ENCODE measurements around the gene RBM26.
"Not testable (repeated sequence)": the region's sequence is repeated elsewhere in the genome, so short reads cannot be mapped to it uniquely, and the experiment has no call there.

Gene RBM26

DNA sequence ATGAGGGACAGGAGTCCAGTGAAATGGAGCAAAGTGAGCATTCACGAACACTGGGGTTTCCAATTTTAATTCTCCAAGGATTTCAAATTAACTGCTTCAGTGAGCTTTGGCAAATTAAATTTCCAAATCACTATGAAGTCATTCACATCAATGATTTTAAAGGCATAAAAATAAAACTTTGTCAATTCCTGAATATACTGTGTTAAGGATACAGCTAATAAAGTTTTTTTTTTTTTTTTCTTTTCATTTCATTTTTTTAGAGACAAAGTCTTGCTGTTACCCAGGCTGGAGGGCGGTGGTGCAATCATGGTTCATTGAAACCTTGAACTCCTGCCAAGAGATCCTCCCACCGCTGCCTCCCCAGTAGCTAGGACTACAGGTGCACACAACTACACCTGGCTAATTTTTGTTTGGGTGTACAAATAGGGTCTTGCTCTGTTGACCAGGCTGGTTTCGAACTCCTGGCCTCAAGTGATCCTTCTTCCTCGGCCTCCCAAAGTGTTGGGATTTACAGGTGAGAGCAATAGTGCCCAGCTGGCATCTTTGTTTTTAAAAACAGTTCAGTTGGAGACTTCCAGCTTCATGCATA, 21.9 kb downstream of the RBM26 start:
- no peak for DNase-seq

DNA sequence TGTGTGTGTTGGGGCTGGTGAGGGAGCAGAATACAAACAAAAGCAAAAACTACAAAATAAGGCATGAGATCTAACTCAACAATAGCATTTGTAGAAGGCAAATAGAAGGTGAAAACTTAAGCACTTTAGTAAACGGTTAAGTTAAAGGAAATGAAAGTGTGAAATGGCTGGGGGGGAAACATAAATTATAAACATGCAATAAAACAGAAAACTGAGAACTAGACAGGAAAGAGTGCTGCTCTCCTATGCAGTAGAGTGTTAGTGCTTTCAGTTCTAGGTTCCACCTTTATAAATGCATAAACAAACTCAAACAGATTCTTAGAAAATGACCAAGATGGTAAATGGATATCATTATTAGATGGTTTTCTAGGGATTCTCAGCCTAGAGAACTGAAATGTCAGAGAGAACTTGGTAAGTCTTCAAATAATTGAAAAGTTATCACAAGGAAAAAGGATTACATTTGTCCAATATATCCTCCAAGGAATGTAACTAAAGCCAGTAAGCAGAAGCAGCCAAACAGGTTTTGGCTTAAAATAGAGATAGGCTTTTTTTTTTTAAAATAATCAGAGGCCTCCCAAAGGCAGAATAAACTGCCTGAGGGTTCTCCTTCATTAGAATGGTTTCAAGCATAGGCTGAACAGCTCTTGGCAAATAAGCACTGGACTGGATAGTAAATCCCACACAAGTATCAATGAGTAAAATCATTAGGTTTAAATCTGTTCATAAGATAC, 23.3 kb downstream of the RBM26 start:
- no peak for DNase-seq

GRCh38 chr13:79380997-79381396, 25.1 kb downstream of the RBM26 start:
- DNase-seq, result no peak

DNA sequence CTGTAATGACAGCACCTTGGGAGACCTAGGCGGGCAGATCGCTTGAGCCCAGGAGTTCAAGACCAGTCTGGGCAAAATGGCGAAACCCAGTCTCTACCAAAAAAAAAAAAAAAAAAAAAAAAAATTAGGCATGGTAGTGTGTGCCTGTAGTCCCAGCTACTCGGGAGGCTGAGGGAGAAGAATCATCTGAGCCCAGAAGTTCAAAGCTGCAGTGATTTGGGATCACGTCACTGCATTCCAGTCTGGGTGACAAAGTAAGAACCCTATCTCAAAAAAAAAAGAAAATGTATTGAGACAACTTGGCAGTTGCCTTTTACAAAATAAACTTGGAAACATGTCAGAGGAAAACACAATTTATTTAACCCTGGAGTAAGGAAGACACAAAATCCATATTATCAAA, 26.8 kb downstream of the RBM26 start:
- DNase-seq, result no peak

GRCh38 chr13:79376843-79377242, 29.2 kb downstream of the RBM26 start:
- no peak for DNase-seq

- no peak for DNase-seq
Measured at GRCh38 chr13:79374578-79374977, 31.5 kb downstream of the RBM26 start.

DNA sequence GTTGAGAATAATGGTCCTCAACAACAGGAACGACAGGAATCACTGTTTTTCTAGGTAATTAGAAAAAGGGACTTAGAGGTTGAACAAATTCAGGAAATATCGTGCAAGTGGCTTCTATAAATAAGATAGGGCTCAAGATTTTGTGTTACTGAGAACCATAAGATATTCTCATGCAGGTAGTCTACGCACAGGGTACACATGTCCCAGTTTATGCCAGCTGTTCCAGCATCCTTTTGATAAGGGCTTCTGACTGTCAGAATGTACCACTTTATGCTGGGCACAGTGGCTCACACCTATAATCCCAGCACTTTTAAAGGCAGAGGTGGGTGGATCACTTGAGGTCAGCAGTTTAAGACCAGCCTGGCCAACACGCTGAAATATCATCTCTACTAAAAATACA, 32.1 kb downstream of the RBM26 start:
- no peak for DNase-seq

DNA sequence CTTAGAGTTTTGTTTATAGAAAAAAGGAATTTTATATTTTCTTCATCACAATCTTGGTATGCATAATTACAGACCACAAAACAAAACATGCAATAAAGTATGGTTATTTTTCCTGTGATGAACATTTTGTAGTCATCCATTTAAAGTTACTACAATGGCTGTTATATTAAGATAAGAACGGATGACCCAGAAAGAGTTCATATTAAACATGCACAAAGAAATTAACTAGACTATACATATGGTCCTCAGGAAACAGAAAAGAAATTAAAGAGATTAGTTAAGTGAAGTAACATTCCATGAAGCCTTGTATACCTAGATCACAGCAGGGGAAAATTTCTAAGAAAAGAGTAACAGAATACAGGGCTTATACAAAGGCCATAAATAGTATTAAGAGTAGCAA, 36.8 kb downstream of the RBM26 start:
- DNase-seq, result no peak

DNA sequence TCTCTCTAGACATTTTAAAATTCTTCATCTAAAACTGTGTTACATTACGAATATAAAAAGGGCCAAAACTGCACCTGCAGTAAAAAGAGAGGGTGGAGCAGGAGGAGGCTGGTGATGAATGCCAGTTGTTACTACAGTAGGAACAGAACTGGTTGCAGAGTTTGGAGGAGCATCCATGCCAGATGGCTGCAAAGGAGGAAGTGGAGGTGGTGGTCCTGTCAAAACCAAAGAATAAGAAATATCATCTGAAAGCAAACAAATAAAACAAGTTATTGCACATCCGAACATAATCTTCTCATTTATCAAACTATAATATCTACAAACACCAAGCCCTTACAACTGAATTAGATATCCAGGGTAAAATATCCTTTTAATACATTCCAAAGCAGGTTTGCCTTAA, 40.1 kb downstream of the RBM26 start:
- no peak for DNase-seq

GRCh38 chr13:79361299-79361698, 44.8 kb downstream of the RBM26 start:
- no peak for DNase-seq

DNA sequence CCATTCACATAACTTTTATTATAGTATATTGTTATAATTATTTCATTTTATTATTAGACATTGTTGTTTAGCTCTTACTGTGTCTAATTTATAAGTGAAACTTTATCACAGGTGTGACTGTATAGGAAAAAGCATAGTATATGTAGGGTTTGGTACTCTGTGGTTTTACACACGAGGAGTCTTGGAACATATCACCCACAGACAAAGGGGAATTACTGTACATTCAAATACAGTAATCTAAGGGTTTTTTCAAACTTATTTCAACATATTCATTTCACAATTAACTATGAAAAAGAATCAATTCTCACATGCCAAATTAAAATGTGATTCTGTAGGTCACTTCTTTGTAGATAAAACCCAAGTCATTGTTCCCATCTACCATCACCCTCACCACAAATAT, 46.0 kb downstream of the RBM26 start:
- no peak for DNase-seq

GRCh38 chr13:79359064-79359463, 47.0 kb downstream of the RBM26 start:
- DNase-seq, result no peak

DNA sequence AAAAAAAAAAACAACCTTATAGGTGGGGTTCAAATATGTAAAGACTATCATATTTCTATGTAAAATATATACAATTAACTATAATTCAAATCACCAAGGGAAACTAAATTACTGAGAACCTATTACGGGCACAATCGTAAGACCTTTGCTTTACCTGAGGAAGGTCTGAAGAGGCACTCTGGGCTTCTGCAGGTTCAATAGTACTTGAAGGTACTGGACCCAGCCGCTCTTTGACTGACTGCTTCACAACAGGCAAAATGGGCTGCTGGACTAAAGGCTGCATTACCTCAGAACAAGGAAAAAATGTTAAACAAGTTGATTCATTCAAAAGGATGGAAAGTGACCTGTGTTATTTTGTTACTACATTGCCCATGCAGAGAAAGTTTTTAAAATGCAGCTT, 51.8 kb downstream of the RBM26 start:
- DNase-seq, result no peak

- no peak for DNase-seq
Measured at GRCh38 chr13:79353693-79354092, 52.4 kb downstream of the RBM26 start.

DNA sequence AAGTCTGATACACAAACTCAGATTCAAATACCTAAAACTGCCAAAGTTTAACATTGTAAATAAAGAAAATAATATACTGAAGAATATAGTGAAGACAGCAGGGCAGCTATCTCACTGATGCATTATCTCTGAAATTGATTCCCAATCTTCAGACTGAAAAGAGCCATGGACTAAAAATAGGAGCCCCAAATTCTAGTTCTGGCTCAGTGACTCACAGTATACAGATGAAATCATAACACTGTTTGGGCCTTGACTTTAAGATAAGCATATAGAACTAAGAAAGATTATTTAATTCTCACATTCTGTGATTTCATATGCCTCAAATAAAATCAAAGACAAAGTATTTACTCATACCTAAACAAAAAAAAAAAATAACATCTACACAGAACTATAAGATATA, 53.9 kb downstream of the RBM26 start:
- no peak for DNase-seq

GRCh38 chr13:79349608-79350007, 56.4 kb downstream of the RBM26 start:
- not testable (repeated sequence) for DNase-seq

DNA sequence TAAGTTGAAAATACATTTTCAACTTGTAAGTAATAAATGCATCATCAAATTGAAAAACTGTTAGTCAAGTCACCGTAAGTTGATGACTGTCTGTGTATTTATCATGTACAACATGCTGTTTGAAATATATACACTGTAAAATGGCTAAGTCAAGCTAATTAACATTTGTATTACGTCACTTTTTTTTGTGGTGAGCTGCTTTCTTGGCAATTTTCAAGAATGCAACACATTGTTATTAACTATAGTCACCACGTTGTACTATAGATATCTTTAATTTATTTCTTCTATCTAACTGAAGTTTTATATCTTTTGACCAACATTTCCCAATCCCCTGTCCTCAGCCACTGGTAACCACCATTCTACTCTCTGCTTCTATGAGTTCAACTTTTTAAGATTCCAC, 57.0 kb downstream of the RBM26 start:
- DNase-seq, result no peak

DNA sequence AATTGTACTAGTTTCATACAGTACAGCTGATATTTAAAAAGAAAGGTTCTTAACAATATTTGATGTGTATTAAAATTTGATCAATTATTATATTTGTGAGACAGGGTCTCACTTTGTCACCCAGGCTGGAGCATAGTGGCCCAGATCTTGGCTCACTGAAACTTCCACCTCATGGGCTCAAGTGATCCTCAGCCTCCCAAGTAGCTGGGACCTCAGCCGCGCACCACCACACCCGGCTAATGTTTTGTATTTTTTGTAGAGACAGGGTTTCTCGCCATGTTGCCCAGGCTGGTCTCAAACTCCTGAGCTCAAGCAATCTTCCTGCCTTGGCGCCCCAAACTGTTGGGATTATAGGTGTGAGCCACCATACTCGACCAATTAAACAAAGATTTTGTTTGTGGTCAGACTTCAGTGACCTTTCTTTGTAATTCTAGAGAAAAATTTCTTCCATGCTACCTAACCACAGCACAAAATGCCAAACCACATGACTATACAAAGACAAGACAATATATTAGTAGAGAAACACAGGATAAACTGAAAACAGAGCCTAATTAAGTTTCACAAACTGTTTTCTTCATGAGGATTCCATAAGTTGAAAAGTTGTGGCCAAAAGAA, 59.6 kb downstream of the RBM26 start:
- DNase-seq, result no peak

DNA sequence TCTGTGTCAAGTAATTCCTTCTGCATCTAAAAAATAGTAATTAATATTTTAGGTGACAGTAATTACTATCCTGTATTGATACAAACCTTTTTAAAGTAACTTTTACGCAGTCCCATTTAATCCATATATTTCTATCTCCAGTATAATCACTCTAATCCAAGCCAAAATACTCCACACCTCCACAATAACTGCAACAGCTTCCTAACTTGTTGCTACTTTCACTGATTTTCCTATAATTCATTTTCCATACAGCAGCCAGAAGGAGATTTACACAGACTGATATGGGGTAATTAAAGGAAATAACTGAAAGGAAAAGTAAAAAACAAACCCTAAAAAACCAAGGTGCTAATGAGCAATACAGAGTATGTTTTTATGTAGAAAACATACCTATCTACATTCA, 64.9 kb downstream of the RBM26 start:
- no peak for DNase-seq

GRCh38 chr13:79340490-79340889, 65.6 kb downstream of the RBM26 start:
- no peak for DNase-seq

GRCh38 chr13:79338343-79338742, 67.7 kb downstream of the RBM26 start:
- DNase-seq, result no peak

DNA sequence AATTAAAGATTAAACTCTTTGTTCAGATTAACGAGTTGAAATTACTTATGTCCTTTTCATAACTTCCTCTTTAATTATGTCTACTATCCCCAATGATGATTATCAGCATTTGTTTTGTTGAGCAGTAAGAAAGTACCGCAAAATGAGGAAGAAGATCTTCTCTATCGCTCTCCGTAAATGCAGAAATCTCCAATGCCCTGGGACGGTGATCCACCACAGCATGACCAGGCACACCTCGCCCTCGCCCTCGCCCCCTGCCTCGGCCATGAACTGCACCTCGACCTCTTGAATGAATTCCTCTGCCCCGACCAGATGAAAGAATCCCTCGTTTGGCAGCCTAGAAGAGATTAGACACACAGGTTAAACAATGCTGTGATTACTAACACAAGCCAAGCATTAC, 69.1 kb downstream of the RBM26 start:
- no peak for DNase-seq

DNA sequence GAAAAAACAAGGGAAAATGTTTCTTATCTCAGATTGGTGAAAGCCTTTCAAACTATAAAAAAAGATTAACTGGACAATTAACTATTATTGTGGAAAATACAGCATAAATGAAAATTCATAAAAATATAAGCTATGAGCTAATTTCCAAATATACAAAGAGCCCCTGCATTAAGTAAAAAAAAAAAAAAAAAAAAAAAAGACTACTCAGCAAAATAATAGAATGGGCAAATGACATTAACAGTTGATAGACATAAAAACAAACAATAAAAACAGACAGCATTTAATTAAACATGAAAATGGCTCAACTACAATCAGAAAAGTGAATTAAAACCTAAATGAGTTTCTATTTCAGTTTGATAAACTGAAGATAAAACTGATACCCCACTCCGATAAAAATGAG, 77.5 kb downstream of the RBM26 start:
- DNase-seq, result no peak

- no peak for DNase-seq
Measured at GRCh38 chr13:79320433-79320832, 85.6 kb downstream of the RBM26 start.

GRCh38 chr13:79318664-79319063, 87.4 kb downstream of the RBM26 start:
- no peak for DNase-seq

Measured in femur (tissue), 1 donor.